ENCODE data around the gene CACNB4. TPM values are rescaled to one million over a fixed set of nuclear protein-coding genes. Genes with fewer than 3 reads are reported as not detected.
"Not testable (repeated sequence)": the region's sequence is repeated elsewhere in the genome, so short reads cannot be mapped to it uniquely, and the experiment has no call there.

CACNB4 gene
- total RNA-seq, 1 donor from 2014 or later: 13.7 TPM

- DNase-seq: no peak
Measured at GRCh38 chr2:151904807-151905206, 194.0 kb downstream of the CACNB4 start.

- DNase-seq: no peak
Measured at GRCh38 chr2:151904021-151904420, 194.8 kb downstream of the CACNB4 start.

GRCh38 chr2:151902829-151903228 is 196.0 kb downstream of the CACNB4 start:
- no peak for DNase-seq

GRCh38 chr2:151900331-151900730 is 198.5 kb downstream of the CACNB4 start:
- no peak for DNase-seq

GRCh38 chr2:151899156-151899555 is 199.7 kb downstream of the CACNB4 start:
- no peak for DNase-seq

GRCh38 chr2:151891566-151892194 is 207.2 kb downstream of the CACNB4 start:
- peak; percentile 18 for DNase-seq

GRCh38 chr2:151887164-151887563 is 211.7 kb downstream of the CACNB4 start:
- no peak for DNase-seq

- no peak for DNase-seq
Measured at GRCh38 chr2:151886241-151886640, 212.6 kb downstream of the CACNB4 start.

- no peak for DNase-seq
Measured at GRCh38 chr2:151882786-151883445, 215.9 kb downstream of the CACNB4 start.

- no peak for DNase-seq
Measured at GRCh38 chr2:151881342-151881741, 217.5 kb downstream of the CACNB4 start.

- DNase-seq: no peak
Measured at GRCh38 chr2:151880586-151880985, 218.3 kb downstream of the CACNB4 start.

GRCh38 chr2:151878655-151879563 is 219.9 kb downstream of the CACNB4 start:
- DNase-seq: no peak

GRCh38 chr2:151878204-151878603 is 220.6 kb downstream of the CACNB4 start:
- no peak for DNase-seq

- DNase-seq: not testable (repeated sequence)
Measured at GRCh38 chr2:151875631-151876030, 223.2 kb downstream of the CACNB4 start.

GRCh38 chr2:151872463-151872862 is 226.4 kb downstream of the CACNB4 start:
- no peak for DNase-seq

- no peak for DNase-seq
Measured at GRCh38 chr2:151869291-151869690, 229.6 kb downstream of the CACNB4 start.

- no peak for DNase-seq
Measured at GRCh38 chr2:151862700-151863099, 236.1 kb downstream of the CACNB4 start.

- DNase-seq: no peak
Measured at GRCh38 chr2:151861174-151861573, 237.7 kb downstream of the CACNB4 start.

- DNase-seq: no peak
Measured at GRCh38 chr2:151860613-151861146, 238.2 kb downstream of the CACNB4 start.

GRCh38 chr2:151860210-151860609 is 238.6 kb downstream of the CACNB4 start:
- DNase-seq: no peak

GRCh38 chr2:151857650-151858049 is 241.2 kb downstream of the CACNB4 start:
- DNase-seq: no peak

- DNase-seq: no peak
Measured at GRCh38 chr2:151855111-151855510, 243.7 kb downstream of the CACNB4 start.

Data from tongue (tissue), 2 donors.